K562 (cell line): ENCODE results near the gene FUT2. TPM values are rescaled to one million over a fixed set of nuclear protein-coding genes. Genes with fewer than 3 reads are reported as not detected.
A peak's percentile ranks its signal among the peaks of the same experiment; 100 is the strongest.

Experiments
- ATAC-seq: fragments of 200-7000 bp; cut with Tn5 transposase; 3 replicates; pipeline ENCODE4 v1.9.1; 2020; ENCODE audit warnings: moderate library complexity
- BruUV-seq: library from RNA; stranded (reverse); fragments of 400-500 nt; replicated peaks from 2 replicates; lab custom pipeline; 2021; lab: Mats Ljungman, UMichigan
- CTCF ChIA-PET: fragments of 300-600 bp; formaldehyde crosslinking; extraction: SDS; loops from one replicate; lab custom pipeline; 2021; ENCODE audit warnings: low intra/inter-chr PET ratio; lab: Yijun Ruan, JAX
- POLR2A ChIA-PET: fragments of 300-600, 350-650 bp; sonication (Branson Sonifier 250); formaldehyde crosslinking; extraction: SDS; loops from one replicate; lab custom pipeline; 2021; ENCODE audit warnings: antibody characterized with exemption, inconsistent platforms; lab: Yijun Ruan, JAX
- DNase-seq, 4 experiments: peaks; one replicate each; pipeline versions ENCODE4 v3.0.0 to v3.0.0-alpha.2; 2011 to 2018; ENCODE audit warnings: low spot score in 3 of 4, mixed read lengths in 3 of 4; ENCODE audit errors: extremely low read depth in 1 of 4
- FAIRE-seq: peaks from 2 replicates; lab custom pipeline; 2011; peaks lifted over from hg19 to GRCh38; lab: Jason Lieb, UNC
- H2AFZ ChIP-seq: 2 replicates; pipeline ENCODE4 v1.6.0; 2011; ENCODE audit warnings: low read depth, low read length, control low read depth, inconsistent platforms
- H3K27ac ChIP-seq: fragments of 200-600 bp; 3 replicates; pipeline ENCODE4 v1.8.0; 2011; ENCODE audit warnings: low read depth, mild to moderate bottlenecking, control low read depth, inconsistent platforms, low read length, moderate library complexity, mixed read lengths; ENCODE audit errors: extremely low read depth
- H3K27me3 ChIP-seq, 2 experiments: fragments of 300-600 bp in 1 of 2; 2 replicates in 1 of 2; 3 replicates in 1 of 2; pipeline versions ENCODE4 v1.6.0 to v1.8.0; 2011; ENCODE audit warnings: inconsistent platforms in 2 of 2, low read length in 2 of 2, mild to moderate bottlenecking in 1 of 2, mixed read lengths in 1 of 2, moderate library complexity in 1 of 2; ENCODE audit not compliant: control insufficient read depth in 2 of 2, insufficient read depth in 2 of 2
- H3K36me3 ChIP-seq: fragments of 300-600 bp; 3 replicates; pipeline ENCODE4 v1.8.0; 2011; ENCODE audit warnings: mild to moderate bottlenecking, low read length, inconsistent platforms; ENCODE audit not compliant: control insufficient read depth, insufficient read depth
- H3K4me1 ChIP-seq, 2 experiments: fragments of 200-600 bp in 1 of 2; replicated peaks in 1 of 2; 2 replicates in 1 of 2; 3 replicates in 1 of 2; pipeline versions ENCODE4 v1.5.1 to v1.8.0; 2011; ENCODE audit warnings: inconsistent platforms in 2 of 2, low read length in 2 of 2, mild to moderate bottlenecking in 1 of 2, mixed read lengths in 1 of 2, moderate library complexity in 1 of 2; ENCODE audit not compliant: control insufficient read depth in 2 of 2, insufficient read depth in 2 of 2
- H3K4me2 ChIP-seq: 2 replicates; pipeline ENCODE4 v1.6.1; 2011; ENCODE audit warnings: low read length, control low read depth, inconsistent platforms, mixed read lengths; ENCODE audit not compliant: insufficient read depth
- H3K4me3 ChIP-seq: fragments of 200-600 bp; sonication (generic), shearing (Covaris generic); 2 replicates; pipeline ENCODE4 v1.5.1; 2016; ENCODE audit warnings: control low read depth, inconsistent platforms
- H3K79me2 ChIP-seq: fragments of 200-600 bp; 3 replicates; pipeline ENCODE4 v1.8.0; 2011; ENCODE audit warnings: low read length, inconsistent platforms; ENCODE audit not compliant: control insufficient read depth, insufficient read depth
- H3K9ac ChIP-seq, 2 experiments: 2 replicates each; pipeline versions ENCODE4 v1.6.0 to v1.6.1; 2011; ENCODE audit warnings: low read depth in 2 of 2, low read length in 2 of 2, control low read depth in 1 of 2, inconsistent platforms in 1 of 2, mild to moderate bottlenecking in 1 of 2, mixed read lengths in 1 of 2; ENCODE audit not compliant: insufficient read depth in 1 of 2
- H3K9me1 ChIP-seq: one replicate; pipeline ENCODE4 v1.6.0; 2011; ENCODE audit warnings: inconsistent platforms, mild to moderate bottlenecking, low read length, moderate library complexity; ENCODE audit not compliant: control insufficient read depth, insufficient read depth
- H3K9me3 ChIP-seq: replicated peaks from 2 replicates; pipeline ENCODE4 v1.5.1; 2011; ENCODE audit warnings: low read depth, low read length, inconsistent platforms; ENCODE audit not compliant: control insufficient read depth, insufficient read depth
- H4K20me1 ChIP-seq: replicated peaks from 2 replicates; pipeline ENCODE4 v1.6.1; 2011; ENCODE audit warnings: low read length, inconsistent platforms, mixed read lengths; ENCODE audit not compliant: control insufficient read depth, insufficient read depth
- ARID2 ChIP-seq: fragments of 450-650 bp; IDR thresholded peaks from 2 replicates; pipeline ENCODE4 v1.6.1; 2017; ENCODE audit warnings: antibody characterized with exemption, mild to moderate bottlenecking
- CBFA2T2 ChIP-seq: fragments of 450-650 bp; conservative IDR thresholded peaks from 2 replicates; pipeline ENCODE4 v1.6.1; 2017; ENCODE audit warnings: mild to moderate bottlenecking
- CEBPB ChIP-seq: fragments of 450-650 bp; IDR thresholded peaks from 2 replicates; pipeline ENCODE4 v1.6.1; 2016; ENCODE audit warnings: missing genetic modification characterization, missing compliant biosample characterization
- ETS1 ChIP-seq: conservative IDR thresholded peaks from 2 replicates; pipeline ENCODE4 v1.6.1; 2011; ENCODE audit warnings: low read depth, mild to moderate bottlenecking, low read length; ENCODE audit not compliant: control insufficient read depth
- HDAC3 ChIP-seq: fragments of 450-650 bp; IDR thresholded peaks from 2 replicates; pipeline ENCODE4 v1.6.1; 2018; ENCODE audit warnings: borderline replicate concordance, mild to moderate bottlenecking, moderate library complexity; ENCODE audit not compliant: partially characterized antibody
- HMGXB4 ChIP-seq: sonication (generic); formaldehyde crosslinking; IDR thresholded peaks from 2 replicates; pipeline ENCODE4 v1.8.1; 2023; ENCODE audit warnings: mild to moderate bottlenecking, missing genetic modification reagents
- HNRNPH1 ChIP-seq: fragments of 200-400 bp; formaldehyde crosslinking; optimal IDR thresholded peaks from 2 replicates; pipeline ENCODE3; 2017; ENCODE audit warnings: low read depth, mild to moderate bottlenecking, low read length, moderate library complexity
- ILF3 ChIP-seq: fragments of 450-650 bp; IDR thresholded peaks from 2 replicates; pipeline ENCODE4 v1.6.1; 2018; ENCODE audit warnings: antibody characterized with exemption, mild to moderate bottlenecking, moderate library complexity, borderline replicate concordance
- NR2C2 ChIP-seq, 2 experiments: fragments of 200-800 bp in 1 of 2; sonication (Bioruptor generic) in 1 of 2; sonication (generic) in 1 of 2; formaldehyde crosslinking in 1 of 2; IDR thresholded peaks; 2 replicates each; pipeline versions ENCODE4 v1.6.1 to v1.8.0; 2016 to 2022; ENCODE audit warnings: mild to moderate bottlenecking in 1 of 2, missing compliant biosample characterization in 1 of 2, missing genetic modification characterization in 1 of 2, missing genetic modification reagents in 1 of 2
- PRDM10 ChIP-seq: fragments of 450-650 bp; IDR thresholded peaks from 2 replicates; pipeline ENCODE4 v1.6.1; 2018; ENCODE audit not compliant: partially characterized antibody
- RBM22 ChIP-seq: fragments of 200-400 bp; formaldehyde crosslinking; IDR thresholded peaks from 2 replicates; pipeline ENCODE4 v1.6.1; 2018; ENCODE audit warnings: low read length, low read depth; ENCODE audit not compliant: poor library complexity, severe bottlenecking
- ZBTB7A ChIP-seq: IDR thresholded peaks from 2 replicates; pipeline ENCODE4 v1.6.1; 2011; ENCODE audit warnings: low read depth, mild to moderate bottlenecking, low read length, moderate library complexity, borderline replicate concordance; ENCODE audit not compliant: control insufficient read depth
- ZNF75A ChIP-seq: fragments of 450-650 bp; formaldehyde crosslinking; IDR thresholded peaks from 2 replicates; pipeline ENCODE4 v1.4.0; 2020; ENCODE audit warnings: mild to moderate bottlenecking
- WGBS: fragments of 100-300 bp; shearing (Covaris generic); methylation state at CpG from one replicate; pipeline ENCODE4 v1.1.6; 2016; ENCODE audit warnings: low coverage, mixed read lengths; ENCODE audit not compliant: insufficient coverage; ENCODE audit errors: missing lambda C conversion rate; 5-methylcytosine and 5-hydroxymethylcytosine counted together
- in situ Hi-C: fragments of 300-500 bp; cut with MboI; formaldehyde crosslinking; loops from 4 replicates; pipeline ENCODE4 v1.15.0; 2018; ENCODE audit warnings: inconsistent platforms, mixed read lengths
- intact Hi-C: fragments of 100-400 bp; cut with micrococcal nuclease; formaldehyde crosslinking; loops from 2 replicates; pipeline ENCODE4 v1.14.2; 2022
- polyA plus RNA-seq, 8 experiments: library from polyadenylated mRNA; depleted of rRNA in 4 of 8; stranded (reverse) in 5 of 8; unstranded in 3 of 8; fragments of >200 nt; fragmentation: Nextera tagmentation in 2 of 8; fragmentation: Illumina TruSeq in 1 of 8; extraction: Ambion mirVana in 2 of 8; extraction: Trizol in 1 of 8; gene quantifications; 2 replicates each; pipeline versions ENCODE4 v1.2.1 to v1.2.3, GENCODE V29; 2011 to 2014; ENCODE audit warnings: inconsistent platforms in 1 of 8, missing spikeins in 1 of 8
- total RNA-seq, 7 experiments: library from RNA; depleted of rRNA in 6 of 7; stranded (reverse); fragments of >200 nt in 6 of 7; fragmentation: Illumina TruSeq in 2 of 7; extraction: Trizol in 2 of 7; gene quantifications; 2 replicates each; pipeline versions ENCODE4 v1.2.1 to v1.2.3, GENCODE V29; 2011 to 2021; ENCODE audit warnings: low replicate concordance in 1 of 7

FUT2 gene
- total and polyA plus RNA-seq, 9 of the 15 experiments (the other 6 are each of a cell fraction or from before 2014, with no cell fraction given), result 0.03 to 0.04 TPM; not detected in 7

- in situ Hi-C loops, result no loop called here
- TSS peak; percentile 56 for BruUV-seq
- peak; percentile 91 for FAIRE-seq
- TF ChIP-seq NR2C2 (CRISPR knock-in tag; IDR thresholded peaks at IDR 0.05) (peak; percentile 9; the same call in 1 of the 2 replicates), NR2C2 (tag; IDR thresholded peaks at IDR 0.05) (no peak), CBFA2T2 (no peak), ILF3 (no peak), CEBPB (tag) (no peak), HMGXB4 (CRISPR knock-in tag) (0 out of 2 replicates have a peak, but pooled peaks have one; percentile 61), HNRNPH1 (no peak), RBM22 (no peak), PRDM10 (peak; percentile 92), ETS1 (0 out of 2 replicates have a peak, but pooled peaks have one; percentile 11), ZNF75A (CRISPR knock-in tag) (no peak), ARID2 (no peak), ZBTB7A (peak; percentile 19; the same call in 1 of the 2 replicates), HDAC3 (no peak)
Measured at GRCh38 chr19:48713041-48713863, 17.5 kb downstream of the FUT2 start.

More at GRCh38 chr19:48713041-48713863, 17.5 kb downstream of the FUT2 start:
- Histone ChIP-seq H3K4me3 (peak overlapping the region; percentile 73), H3K27ac (peak overlapping the region; percentile 34; the same call in 1 of the 3 replicates), H3K4me2 (peak overlapping the region; percentile 84), H3K4me1 (peaks cover 18 to 47% of the 10 kb centered on the region in 2 experiments), H3K9ac (peak overlapping the region; percentile 51 to 87), H3K9me1 (no peaks in the 10 kb centered on the region), H3K79me2 (peaks cover 7% of the 10 kb centered on the region; the same call in 1 of the 3 replicates), H2AFZ (peak overlapping the region; percentile 92), H3K27me3 (no peaks in the 10 kb centered on the region), H3K36me3 (no peaks in the 10 kb centered on the region), H4K20me1 (no peaks in the 10 kb centered on the region), H3K9me3 (no peaks in the 10 kb centered on the region)
- CTCF ChIA-PET, result no interaction called here
- DNase-seq (peak; percentile 63 to 71 (median 66)), ATAC-seq (peak; percentile 50)
- intact Hi-C loops, result no loop called here
- 5% methylated on average over 17 of the region's 25 CpGs for WGBS
- POLR2A ChIA-PET, result interaction anchor here (0.6 to 1.5 kb wide), 8 partner anchors 11 to 181 kb away, joined by 3 to 10 read pairs (median 3); partner anchors contain the start of gene SPHK2
